Germinal center (tissue), 1 donor: ENCODE data around the gene PPT2.
A peak's percentile ranks its signal among the peaks of the same experiment; 100 is the strongest.
"Not testable (repeated sequence)": the region's sequence is repeated elsewhere in the genome, so short reads cannot be mapped to it uniquely, and the experiment has no call there.

Experiments used
- DNase-seq: peaks from one replicate; pipeline ENCODE4 v3.0.0; 2012; ENCODE audit warnings: mixed read lengths, low spot score

Gene PPT2

DNA sequence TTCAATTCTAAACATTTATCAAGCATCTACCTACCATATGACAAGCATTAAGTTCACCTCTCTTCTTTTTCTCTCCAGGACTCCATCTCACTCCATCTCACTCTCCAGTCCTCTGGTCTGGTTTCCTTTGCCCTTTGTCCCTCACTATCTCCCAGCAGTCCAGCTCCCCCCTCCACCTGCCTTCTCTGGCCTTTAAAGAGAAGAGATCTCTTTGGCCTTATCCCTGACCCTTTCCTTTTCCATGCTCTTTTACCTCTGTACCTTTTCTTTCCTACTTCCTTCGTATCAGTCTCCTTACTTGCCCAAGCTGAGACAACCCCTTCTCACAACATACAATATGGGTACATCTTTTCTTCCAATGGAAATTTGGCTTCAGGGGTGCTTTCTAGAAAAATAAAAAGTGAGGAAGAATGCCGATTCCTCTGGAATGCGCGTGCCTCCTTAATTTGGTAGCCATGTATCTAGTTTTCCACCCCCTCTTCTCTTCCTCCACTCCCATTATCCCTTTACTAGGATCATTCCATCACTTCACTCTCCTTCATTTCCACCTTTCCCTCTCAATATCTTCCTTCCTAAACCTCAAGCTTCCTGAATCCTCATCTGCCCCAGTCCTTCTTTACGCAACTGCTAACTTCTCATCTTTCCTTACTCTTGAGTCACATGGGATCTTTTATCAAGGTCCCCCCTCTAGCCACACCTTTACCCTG, 22.7 kb downstream of the PPT2 start:
- no peak for DNase-seq

DNA sequence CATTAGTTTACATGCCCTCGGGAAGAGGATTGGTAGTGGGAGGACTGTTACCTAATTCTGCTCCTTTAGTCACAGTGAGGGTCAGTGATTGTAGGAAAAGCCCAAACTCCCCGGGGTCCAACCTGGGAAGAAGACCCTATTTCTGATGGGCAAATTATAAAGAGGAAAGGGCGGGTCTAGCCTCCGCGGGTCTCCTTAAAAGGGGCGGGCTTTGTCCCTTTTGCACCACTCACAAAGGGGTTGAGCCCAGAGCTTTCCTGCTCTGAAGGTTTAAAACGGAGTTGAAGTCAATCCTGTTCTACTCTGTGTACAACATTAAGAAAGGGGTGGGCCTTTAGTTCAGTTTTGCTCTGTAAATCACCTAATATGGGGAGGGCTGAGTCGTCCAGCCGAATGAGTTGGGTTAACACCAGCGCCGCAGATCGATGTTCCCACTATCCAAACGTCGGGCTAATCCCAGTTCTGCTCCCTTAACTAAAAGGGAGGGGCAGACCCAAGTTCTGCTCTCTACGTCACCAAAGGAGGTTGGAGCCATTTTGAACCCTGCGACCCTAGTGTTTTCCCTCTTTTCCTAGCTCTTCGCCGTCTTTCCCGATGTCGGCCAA, 23.3 kb downstream of the PPT2 start:
- DNase-seq = no peak

DNA sequence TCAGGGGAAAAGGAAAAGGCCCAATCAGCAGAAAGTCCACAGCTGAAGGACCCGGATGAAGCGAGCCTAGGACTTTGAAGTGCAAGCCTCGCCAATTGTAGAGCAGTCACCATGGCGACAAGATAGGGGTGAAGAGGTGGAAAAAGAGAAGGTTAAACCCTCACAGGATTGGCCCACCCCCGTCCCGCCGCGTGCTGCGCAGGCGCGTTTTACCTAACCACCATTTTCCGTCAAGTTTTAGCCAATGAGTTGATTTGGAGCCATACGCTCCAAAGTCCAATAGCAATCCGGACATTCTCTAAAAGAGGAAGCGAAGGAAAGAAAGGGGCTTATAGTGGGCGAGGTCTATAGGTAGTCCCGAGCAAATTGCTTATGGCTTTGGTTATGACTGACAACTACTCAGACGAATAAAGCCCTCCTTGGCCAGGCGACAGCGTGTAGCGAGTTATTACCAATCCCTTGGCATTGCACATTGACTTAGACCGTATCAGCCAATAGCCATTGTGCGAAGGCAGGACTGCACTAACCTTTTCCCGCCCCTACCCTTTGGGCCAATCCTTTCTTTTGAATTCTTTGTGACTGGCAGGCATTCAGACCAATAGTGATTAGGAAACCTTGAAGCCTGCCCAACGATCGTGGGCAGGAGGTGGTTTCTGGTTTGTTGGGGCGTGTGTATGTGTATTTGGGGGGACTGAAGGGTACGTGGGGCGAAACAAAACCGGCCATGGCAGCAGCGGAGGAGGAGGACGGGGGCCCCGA, 24.0 kb downstream of the PPT2 start, which contains the start of gene RNF5:
RNF5 (plus strand) TSS at position 618 of the 759 bp plus-strand sequence; CDS start at position 725, 107 bp downstream.
- DNase-seq = peak; percentile 98

DNA sequence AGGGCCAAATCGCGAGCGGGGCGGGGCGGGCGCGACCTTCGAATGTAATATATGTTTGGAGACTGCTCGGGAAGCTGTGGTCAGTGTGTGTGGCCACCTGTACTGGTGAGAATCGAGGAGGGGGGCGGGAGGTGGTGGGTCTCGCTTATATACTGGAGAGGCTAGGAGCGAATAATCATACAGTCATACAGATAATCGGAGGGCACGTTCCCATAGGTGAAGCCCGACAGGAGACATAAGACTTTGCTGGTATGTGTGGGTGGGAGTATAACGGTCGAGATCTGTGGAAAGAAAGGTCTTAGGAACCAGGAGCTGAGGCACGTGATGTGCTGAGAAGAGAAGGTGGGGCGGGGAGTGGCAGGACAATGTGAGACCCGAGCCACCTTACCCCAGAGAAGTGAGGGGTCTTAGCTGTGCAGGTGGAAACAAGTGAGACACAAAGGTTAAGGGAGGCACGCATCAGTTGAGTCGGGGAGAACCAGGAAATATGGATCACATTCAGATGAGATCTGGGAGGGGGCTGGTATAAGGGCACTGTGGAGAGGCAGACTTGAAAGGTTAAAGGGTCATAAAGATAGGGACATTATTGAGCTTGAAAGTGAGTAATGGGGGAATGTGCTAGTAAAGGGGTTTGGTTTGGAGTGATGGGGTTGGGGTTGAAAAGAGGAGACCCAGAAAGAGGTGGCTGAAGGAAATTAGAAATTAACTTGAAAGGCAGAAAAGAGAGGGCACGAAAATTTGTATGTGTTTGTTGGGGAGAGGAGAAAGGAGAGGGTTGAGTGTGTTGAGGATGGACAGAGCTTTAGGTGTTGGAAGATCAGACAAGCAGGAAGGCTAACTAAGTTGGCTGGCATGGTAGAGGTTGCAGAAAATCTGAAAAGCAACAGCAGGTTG, 24.9 kb downstream of the PPT2 start:
- no peak for DNase-seq

DNA sequence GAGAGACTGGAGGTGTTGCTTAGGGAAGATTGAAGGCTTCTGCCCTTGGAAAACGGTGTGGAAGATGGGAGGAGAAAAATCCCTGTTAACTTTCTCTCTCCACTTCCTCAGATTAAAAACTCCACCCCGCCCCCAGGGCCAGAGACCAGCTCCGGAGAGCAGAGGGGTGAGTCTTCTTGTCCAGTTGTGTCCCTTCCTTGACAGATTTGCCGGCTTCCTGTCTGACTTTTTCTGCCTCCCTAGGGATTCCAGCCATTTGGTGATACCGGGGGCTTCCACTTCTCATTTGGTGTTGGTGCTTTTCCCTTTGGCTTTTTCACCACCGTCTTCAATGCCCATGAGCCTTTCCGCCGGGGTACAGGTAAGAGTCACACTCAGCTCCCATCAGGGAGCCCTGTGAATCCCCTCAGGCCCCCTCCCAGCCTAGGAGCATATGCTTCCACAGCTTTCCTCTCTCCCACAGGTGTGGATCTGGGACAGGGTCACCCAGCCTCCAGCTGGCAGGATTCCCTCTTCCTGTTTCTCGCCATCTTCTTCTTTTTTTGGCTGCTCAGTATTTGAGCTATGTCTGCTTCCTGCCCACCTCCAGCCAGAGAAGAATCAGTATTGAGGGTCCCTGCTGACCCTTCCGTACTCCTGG, 25.9 kb downstream of the PPT2 start:
- DNase-seq = no peak

DNA sequence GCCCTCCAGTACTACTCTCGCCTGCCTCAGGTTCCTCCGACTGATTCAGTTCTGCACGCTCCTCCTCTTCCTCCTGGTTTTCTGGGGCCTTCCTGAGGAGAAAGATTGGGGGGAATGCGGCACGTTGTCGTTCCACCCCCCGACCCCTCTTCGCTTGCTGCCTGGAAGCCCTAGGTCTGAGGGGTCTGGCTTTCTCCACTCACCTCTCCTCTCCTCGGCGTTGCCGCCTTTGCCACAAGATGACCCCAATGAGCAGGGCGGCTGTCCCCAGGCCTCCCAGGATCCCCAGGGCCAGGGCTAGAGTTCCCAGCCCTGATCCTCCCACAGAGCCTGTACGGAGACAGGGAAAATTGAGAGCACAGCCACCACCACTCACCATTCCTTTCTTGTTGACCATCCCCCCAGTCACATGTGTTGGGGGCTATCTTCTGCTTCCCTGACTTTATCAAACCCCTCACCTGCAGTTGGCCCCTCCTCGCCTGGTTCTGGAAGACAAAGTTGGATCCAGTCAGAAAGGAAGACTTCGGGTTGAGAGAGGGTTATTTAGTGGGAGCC, 27.3 kb downstream of the PPT2 start:
- no peak for DNase-seq

DNA sequence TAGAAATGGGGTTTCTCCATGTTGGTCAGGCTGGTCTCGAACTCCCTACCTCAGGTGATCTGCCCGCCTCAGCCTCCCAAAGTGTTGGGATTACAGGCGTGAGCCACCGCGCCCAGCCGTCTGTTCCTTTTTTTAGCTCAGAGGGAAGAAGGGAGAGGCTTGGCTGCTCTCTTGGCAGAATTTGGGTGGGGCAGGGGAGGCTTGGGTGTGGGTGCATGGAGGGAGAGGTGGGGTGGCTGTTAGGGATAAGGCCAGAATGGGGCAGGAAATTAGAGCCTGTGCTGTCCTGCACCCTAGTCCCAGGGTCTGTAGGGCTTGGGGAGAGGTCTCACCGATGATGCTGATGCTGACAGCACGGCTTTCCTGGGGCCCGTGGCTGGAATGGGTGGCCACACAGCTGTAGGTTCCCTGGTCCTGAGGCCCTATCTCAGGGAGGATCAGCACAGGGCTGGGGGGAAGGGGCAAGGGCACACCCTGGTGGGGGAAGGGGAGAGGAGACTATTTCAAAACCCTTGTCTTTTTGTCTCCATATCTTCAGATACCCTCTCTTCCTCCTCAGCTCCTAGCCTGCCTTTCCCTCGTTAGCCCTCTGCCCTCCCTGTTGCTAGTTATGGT, 28.1 kb downstream of the PPT2 start:
- DNase-seq = no peak

DNA sequence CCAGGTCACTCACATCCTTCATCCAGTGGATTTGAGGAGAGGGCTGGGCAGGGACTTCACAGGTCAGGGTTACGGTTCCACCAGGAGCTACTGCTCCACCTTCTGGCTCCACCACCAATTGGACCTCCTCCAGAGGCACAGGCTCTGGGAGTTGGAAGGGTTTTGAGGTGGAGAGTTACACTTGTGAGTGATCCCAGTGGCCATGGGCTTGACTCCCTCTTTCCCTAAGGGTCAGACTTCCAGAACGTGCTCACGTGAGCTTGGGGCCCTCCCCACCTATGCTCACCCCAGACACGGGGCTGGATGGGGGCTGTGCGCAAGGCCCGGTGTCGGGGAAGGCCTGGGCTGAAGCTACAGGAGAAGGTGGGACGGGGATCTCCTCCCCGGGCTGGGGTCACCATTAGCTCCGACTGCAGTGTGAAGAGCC, 28.6 kb downstream of the PPT2 start:
- DNase-seq = no peak

DNA sequence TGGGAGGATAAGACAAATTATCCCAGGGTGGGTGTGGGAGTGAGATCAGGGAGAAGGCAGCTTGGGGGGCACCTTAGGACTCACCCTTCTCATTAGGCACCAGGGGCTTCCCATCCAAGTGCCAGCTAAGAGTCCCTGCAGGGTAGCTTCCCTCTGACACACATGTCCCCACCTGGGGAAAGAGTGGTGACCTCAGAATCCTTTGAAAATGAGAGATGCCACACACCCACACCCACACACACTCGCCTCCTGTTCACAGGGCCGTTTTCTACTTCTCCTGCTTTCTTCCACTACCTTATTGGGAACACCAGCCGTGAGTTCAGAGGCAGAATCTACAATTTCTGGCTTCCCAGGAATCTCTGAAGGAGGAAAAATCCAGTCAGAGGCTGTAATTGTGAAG, 29.1 kb downstream of the PPT2 start:
- no peak for DNase-seq

DNA sequence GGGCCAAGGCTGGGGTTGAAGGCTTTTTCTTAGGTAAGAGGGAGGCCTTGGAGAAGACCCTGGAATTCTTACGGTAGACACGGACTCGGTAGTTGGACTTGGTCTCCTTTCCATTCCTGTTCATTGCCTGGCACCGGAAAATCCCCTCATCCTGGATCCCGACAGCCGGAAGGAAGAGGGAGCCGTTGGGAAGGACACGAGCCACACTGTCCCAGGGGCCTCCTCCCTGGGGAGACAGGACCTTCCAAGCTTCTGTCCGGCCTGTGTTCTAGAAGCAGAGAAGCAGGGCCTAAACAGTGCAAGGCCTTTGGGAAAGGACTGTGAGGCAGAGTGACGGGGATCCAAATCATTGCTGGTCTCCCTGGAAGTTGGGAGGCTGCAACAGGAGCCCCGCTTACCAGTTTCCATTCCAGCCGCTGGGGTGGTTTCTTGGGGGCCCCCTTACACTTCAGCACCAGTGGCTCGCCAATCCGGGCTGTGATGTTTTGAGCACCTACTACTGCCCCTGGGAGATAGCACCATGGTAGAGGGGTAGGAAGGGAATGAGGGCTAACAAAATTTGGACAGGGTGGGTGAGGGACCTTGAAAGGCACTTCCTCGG, 29.6 kb downstream of the PPT2 start:
- no peak for DNase-seq

DNA sequence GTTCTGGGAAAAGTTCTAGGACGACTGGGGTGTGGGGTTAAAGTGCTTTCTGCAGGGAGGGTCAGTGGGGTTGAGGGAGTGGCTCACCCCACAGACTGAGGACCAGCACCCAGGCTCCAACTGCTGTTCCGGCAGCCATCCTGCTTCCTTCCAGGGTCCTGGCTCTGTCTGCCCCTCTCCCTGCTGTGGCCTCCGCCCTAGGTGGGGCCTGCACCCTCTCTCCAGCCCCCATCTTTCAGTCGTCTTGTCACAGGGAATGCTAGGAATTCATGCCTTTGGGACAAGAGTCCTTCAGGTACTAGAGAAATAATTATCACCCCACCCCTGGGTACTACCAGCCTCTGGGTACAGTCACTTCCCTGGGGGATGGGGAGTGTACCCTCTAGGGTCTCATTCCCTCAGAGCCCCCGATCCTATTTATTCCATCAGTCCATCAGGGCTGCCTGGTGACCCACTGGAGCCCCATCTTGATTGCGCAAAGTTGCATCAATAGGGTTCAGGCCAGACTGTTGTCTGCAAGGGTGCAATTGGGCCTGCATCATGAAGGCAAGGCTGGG, 30.2 kb downstream of the PPT2 start, which contains the start of gene AGER:
AGER (minus strand) TSS at position 170 of the 557 bp plus-strand sequence; CDS start at position 139, 31 bp downstream.
- DNase-seq = no peak

DNA sequence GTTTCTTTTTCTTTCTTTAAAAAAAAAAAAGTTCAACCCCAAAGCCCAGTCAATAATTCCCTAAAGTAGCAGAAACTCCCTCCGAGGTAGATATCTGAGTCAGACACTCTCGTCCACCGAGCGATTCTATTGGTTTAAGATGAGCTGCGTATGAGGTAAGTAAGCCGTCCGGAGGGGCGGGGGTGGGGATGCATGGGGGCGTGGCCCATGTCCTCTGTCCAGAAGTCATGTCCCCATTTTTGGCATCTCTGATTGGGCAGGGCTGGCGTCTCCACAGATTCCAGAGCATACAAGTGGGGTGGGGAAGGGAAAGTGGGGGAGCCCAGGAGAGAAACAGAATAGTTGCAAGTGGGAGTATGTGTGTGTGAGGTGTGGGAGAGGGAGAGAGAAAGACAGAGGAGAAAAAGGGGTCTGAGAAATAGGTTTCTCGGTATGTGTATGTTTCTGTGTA, 31.8 kb downstream of the PPT2 start:
- DNase-seq = not testable (repeated sequence)

DNA sequence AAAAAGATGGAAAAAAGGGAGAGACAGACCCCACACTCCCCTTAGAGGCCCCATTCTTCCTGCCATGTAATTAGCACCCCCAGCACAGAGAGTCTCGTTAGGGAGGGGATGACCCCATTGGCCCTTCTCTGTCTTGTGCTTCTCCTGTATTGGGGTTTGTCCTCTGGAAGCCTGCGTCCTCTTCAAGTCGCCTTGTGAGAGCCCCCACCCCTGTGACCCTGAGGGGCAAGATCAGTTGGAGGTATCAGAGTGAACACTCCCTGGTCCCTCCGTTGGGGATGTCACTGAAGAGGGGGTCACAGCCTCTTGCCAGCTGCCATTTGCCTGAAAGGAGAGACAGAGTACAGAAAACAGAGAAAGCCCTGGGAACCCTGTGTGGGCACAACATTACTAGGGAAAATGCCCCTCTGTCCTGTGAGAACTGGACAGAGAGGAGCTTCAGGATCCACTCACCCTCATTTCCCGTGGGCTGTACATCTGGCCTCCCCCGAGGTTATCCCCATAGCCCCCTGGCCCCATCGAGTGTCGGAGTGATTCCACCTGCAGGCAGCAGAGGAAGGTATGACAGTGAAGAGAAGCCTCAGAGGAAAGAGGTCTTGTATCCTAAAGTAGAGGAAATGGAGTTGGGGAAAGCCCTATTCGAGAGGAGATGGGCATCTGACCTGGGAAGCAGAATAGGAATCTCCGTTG, 32.4 kb downstream of the PPT2 start:
- not testable (repeated sequence) for DNase-seq

DNA sequence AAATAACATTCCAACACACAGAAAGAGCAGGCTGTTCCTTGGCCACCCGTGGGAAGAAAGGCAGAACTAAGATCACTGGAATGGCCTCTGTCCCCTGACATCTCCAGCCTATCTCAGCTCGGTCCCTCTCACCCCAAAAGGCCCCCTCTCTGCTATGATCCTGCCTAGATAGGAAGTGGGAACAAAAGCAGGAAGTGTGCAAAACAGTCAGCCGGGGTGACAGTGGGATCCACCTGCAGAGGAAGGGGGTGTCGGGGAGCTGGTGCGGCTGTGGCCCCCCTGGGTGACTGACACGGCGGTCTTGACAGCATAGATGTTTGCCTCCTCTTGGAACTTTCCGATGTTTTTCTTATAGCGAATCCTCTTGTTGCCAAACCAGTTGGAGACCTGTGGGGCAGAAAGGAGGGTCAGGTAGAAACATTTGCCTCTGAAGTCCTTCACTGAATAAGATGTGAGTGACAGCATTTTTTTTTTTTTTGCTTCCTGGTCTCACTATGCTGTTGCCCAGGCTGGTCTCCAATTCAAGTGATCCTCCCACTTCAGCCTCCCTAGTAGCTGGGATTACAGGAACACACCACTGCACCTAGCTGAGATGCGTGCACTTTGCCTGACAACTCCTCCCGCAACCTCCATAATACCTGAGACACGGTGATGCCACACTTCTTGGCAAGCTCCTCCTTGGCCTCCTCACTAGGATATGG, 33.2 kb downstream of the PPT2 start:
- no peak for DNase-seq

DNA sequence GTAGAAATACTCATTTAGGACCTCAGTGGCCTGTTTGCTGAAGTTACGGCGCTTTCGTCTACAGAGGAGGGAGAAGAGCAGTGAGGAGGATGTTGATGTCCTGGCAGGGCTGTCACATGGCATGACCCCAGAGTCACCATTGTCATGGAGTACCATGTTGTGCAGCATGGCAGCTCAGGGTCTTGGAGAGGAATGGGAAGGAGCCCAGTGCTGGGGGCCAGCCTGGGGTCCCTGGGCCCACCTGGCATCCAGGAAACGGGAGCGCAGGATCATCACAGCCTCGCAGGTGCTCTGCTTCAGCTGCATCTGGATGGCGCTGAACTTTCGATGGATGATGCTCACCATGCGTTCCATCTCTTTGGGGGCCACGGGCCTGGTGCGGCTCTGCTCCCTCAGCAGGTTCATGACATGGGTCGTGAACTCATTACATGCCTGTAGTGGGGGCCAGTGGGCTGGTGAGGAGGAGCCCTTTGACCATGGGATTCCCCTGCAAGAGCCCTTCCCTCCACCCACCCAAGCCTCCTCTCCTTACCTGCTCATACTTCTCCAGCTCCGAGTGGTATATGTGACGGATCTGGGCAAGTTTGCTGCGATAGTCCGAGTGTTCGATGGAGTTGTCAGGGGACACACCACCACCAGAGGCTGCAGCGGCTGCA, 33.9 kb downstream of the PPT2 start:
- not testable (repeated sequence) for DNase-seq

DNA sequence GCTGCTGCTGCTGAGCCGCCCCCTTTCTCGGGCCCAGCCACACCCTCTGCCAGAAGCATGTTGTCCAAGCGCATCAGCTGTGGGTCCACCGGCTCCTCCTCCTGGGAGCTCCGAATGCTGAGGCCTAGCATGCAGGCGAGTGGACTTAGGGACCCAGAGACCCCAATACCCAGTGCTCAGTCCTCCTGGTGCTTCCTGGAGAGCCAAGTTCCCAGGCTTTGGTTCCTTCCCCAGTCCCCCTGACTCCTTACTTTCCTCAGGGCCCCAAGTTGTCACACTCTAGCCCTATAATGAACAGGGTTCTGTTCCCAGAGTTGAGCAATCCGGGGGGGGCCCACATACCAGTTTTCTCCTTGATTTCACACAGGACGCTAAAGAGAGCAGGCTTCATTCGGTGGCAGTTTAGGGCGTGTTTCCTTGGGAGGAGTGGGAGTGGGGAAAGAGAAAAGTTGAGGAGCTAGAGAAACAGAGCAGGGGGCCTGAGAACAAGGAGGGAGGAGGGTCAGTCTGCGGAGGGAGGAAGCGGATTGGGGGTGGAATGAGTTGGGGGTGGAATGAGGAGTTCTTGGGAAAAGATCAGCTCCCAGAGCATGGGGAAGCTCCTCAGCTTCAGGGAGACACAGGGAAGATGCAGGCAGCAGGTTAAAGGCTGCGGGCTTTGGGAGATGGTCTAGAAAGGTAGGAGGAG, 34.6 kb downstream of the PPT2 start:
- DNase-seq = no peak

DNA sequence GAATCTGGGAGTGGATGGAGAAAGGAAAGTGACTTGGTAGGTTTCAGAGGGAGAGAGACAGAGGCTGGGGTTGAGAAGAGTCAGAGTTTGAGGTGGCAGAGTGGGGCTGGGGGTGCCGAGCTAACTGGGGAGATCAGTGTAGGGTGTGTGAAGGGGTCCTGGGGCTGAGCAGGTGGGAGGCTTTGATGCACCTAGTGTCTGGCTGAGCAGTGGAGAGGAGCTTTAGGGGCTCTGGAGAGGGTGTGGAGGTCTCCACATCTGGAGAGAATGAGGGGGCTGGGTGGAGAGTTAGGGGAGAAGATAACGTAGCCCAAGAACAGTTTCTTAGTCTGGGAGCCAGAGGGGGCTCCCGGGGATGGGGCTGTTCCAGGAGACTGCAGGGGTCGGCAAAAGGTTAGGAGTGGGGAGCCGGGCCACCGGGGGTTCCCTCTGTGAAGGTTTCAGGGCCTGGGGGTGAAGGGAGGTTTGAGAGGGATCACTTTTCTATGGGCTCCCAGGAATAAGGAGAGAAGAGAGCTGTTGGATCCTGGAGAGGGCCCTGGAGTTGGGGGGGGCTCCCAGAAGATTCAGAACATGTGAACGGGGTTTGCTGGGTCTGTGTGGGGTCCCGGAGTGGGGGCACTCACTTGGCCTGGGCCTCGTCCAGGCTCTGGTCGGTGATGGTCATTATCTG, 35.3 kb downstream of the PPT2 start:
- no peak for DNase-seq
